NT2/D1 (cell line): ENCODE results near the gene RIMS4.

Experiments used
- SUZ12 ChIP-seq: IDR thresholded peaks from 2 replicates; pipeline ENCODE4 v1.6.1; 2011; ENCODE audit not compliant: insufficient read length, insufficient read depth; ENCODE audit errors: extremely low read depth
- YY1 ChIP-seq: IDR thresholded peaks from 2 replicates; pipeline ENCODE4 v1.6.1; 2011; ENCODE audit not compliant: insufficient read length, insufficient read depth

- no peak for TF ChIP-seq YY1
- TF ChIP-seq SUZ12, result no peak
Measured at GRCh38 chr20:44719841-44720240, 90.5 kb downstream of the RIMS4 start.
